Measurements from ENCODE around the gene CNOT1.

Gene CNOT1

GRCh38 chr16:58516768-58517107 is 112.9 kb downstream of the CNOT1 start:
- H3K4me1 ChIP-seq (ENCODE audit: low read length), result peaks cover 11% of the 10 kb centered on the region
- no peak for TF ChIP-seq CTCF (IDR thresholded peaks at IDR 0.05; ENCODE audit: low read length)
- no peak for TF ChIP-seq EZH2phosphoT487 (IDR thresholded peaks at IDR 0.05; ENCODE audit: low read length)
- TF ChIP-seq EZH2 (optimal IDR thresholded peaks at IDR 0.05; ENCODE audit: low read depth, low read length), result no peak
- H3K9me2 ChIP-seq (replicated peaks; ENCODE audit: insufficient read depth, low read length), result no peaks in the 10 kb centered on the region
- peaks cover 10% of the 10 kb centered on the region for H4K20me1 ChIP-seq (ENCODE audit: insufficient read depth, low read length)
- H3K27ac ChIP-seq (ENCODE audit: low read length), result no peak overlapping the region; the same call in 1 of the 2 replicates
- no peaks in the 10 kb centered on the region for H3K9me3 ChIP-seq (replicated peaks; ENCODE audit: insufficient read depth, low read length)
- H3K36me3 ChIP-seq (replicated peaks; ENCODE audit: insufficient read depth, low read length), result peaks cover 29% of the 10 kb centered on the region
- H3F3A ChIP-seq (ENCODE audit: insufficient read depth, low read length), result peaks cover 21% of the 10 kb centered on the region
- no peak overlapping the region for H2AFZ ChIP-seq (ENCODE audit: low read length)
- no peaks in the 10 kb centered on the region for H3K27me3 ChIP-seq (replicated peaks; ENCODE audit: insufficient read depth, low read length)
- peak overlapping the region; percentile 64 for H3K4me3 ChIP-seq (ENCODE audit: low read length)
- DNase-seq, result no peak
- H3K79me2 ChIP-seq (ENCODE audit: low read length), result peaks cover 57% of the 10 kb centered on the region
- H3K9ac ChIP-seq (ENCODE audit: low read length), result peak overlapping the region; percentile 58; the same call in 1 of the 2 replicates
- peak overlapping the region; percentile 91 for H3K4me2 ChIP-seq (ENCODE audit: low read depth, low read length)

- DNase-seq, result peak; percentile 84
- Histone ChIP-seq H3K79me2 (ENCODE audit: low read length) (peaks cover 53% of the 10 kb centered on the region), H3K9ac (ENCODE audit: low read length) (peak overlapping the region; percentile 90), H3K9me2 (replicated peaks; ENCODE audit: insufficient read depth, low read length) (no peaks in the 10 kb centered on the region), H4K20me1 (ENCODE audit: insufficient read depth, low read length) (peaks cover 10% of the 10 kb centered on the region), H3K27ac (ENCODE audit: low read length) (peak overlapping the region; percentile 73), H3K4me3 (ENCODE audit: low read length) (peak overlapping the region; percentile 92), H3K9me3 (replicated peaks; ENCODE audit: insufficient read depth, low read length) (no peaks in the 10 kb centered on the region), H2AFZ (ENCODE audit: low read length) (peak overlapping the region; percentile 87), H3K4me1 (ENCODE audit: low read length) (peaks cover 11% of the 10 kb centered on the region), H3K27me3 (replicated peaks; ENCODE audit: insufficient read depth, low read length) (no peaks in the 10 kb centered on the region), H3K4me2 (ENCODE audit: low read depth, low read length) (peak overlapping the region; percentile 98), H3F3A (ENCODE audit: insufficient read depth, low read length) (peaks cover 21% of the 10 kb centered on the region), H3K36me3 (replicated peaks; ENCODE audit: insufficient read depth, low read length) (peaks cover 26% of the 10 kb centered on the region)
- TF ChIP-seq EZH2phosphoT487 (IDR thresholded peaks at IDR 0.05; ENCODE audit: low read length), result no peak
- TF ChIP-seq EZH2 (optimal IDR thresholded peaks at IDR 0.05; ENCODE audit: low read depth, low read length), result no peak
- TF ChIP-seq CTCF (IDR thresholded peaks at IDR 0.05; ENCODE audit: low read length), result no peak
Observed at GRCh38 chr16:58515871-58516767, 113.5 kb downstream of the CNOT1 start.

DNA sequence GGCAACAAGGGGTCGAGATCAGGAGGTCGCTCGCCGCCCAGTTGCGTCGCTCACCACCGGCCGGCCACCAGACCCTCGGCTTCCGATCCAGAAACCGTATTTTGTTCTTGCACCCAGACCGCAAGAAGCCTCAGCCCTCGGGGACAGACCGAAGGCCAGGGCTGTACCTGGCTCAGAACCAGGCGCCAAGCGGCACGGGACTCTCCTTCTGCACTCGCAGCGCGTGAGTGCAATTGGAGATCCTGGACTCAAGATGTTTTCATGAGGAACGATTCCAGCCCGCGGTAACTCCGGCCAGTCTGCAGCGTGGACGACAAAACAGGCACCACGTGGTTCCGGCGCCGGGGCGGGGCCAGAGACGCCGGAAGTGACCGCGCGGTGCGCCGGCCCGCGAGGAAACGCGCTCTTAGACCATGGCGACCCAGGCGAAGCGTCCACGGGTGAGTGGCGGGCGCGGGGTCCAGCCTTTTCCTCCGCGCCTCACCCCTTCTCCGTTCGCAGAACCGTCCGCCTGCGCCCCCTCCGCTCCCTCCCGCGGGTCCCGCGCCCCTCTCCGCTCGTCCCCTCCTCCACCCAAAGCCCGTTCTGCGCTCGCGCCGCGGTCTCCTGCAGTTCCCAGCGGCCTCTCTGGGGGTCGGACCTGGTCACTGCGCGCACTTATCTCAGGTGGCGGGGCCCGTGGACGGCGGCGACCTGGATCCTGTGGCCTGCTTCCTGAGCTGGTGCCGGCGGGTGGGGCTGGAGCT is 114.3 kb downstream of the CNOT1 start, which contains the start of gene SETD6:
Gene SETD6 (plus strand): TSS at position 393 of the 746 bp plus-strand sequence. CDS start 21 bp downstream, at position 414.
- Histone ChIP-seq H3K9ac (ENCODE audit: low read length) (peak within 1 kb of the TSS; percentile 90), H3K4me2 (ENCODE audit: low read depth, low read length) (peak within 1 kb of the TSS; percentile 98), H3K27ac (ENCODE audit: low read length) (peak within 1 kb of the TSS; percentile 73), H3F3A (ENCODE audit: insufficient read depth, low read length) (peaks cover 21% of the 10 kb centered on the region), H4K20me1 (ENCODE audit: insufficient read depth, low read length) (peaks cover 10% of the 10 kb centered on the region), H3K9me3 (replicated peaks; ENCODE audit: insufficient read depth, low read length) (no peaks in the 10 kb centered on the region), H2AFZ (ENCODE audit: low read length) (peak within 1 kb of the TSS; percentile 87), H3K79me2 (ENCODE audit: low read length) (peaks cover 51% of the 10 kb centered on the region), H3K4me3 (ENCODE audit: low read length) (peak within 1 kb of the TSS; percentile 92), H3K9me2 (replicated peaks; ENCODE audit: insufficient read depth, low read length) (no peaks in the 10 kb centered on the region), H3K27me3 (replicated peaks; ENCODE audit: insufficient read depth, low read length) (no peaks in the 10 kb centered on the region), H3K36me3 (replicated peaks; ENCODE audit: insufficient read depth, low read length) (peaks cover 18% of the 10 kb centered on the region; the same call in 1 of the 2 replicates), H3K4me1 (ENCODE audit: low read length) (peaks cover 11% of the 10 kb centered on the region)
- TF ChIP-seq CTCF (IDR thresholded peaks at IDR 0.05; ENCODE audit: low read length) (peak; percentile 22; the same call in 1 of the 2 replicates), EZH2 (optimal IDR thresholded peaks at IDR 0.05; ENCODE audit: low read depth, low read length) (no peak)
- DNase-seq, result peak; percentile 84

All from MM.1S (cell line).